Liver (tissue), 9 donors: ENCODE measurements around the gene RAB44. TPM values are rescaled to one million over a fixed set of nuclear protein-coding genes. Genes with fewer than 3 reads are reported as not detected.

Source experiments
- DNase-seq: peaks from one replicate; pipeline ENCODE4 v3.0.0-alpha.2; 2017; ENCODE audit warnings: low spot score
- H3K27ac ChIP-seq, 2 donors: one replicate each; pipeline ENCODE4 v1.7.0; 2013; ENCODE audit warnings: inconsistent platforms in 2 of 2, low read length in 2 of 2, control low read depth in 1 of 2, low read depth in 1 of 2, mild to moderate bottlenecking in 1 of 2
- H3K27me3 ChIP-seq, 4 donors: one replicate each; pipeline versions ENCODE4 v1.6.1 to v1.7.0; 2013; ENCODE audit warnings: low read length in 3 of 4, inconsistent platforms in 1 of 4, mild to moderate bottlenecking in 1 of 4, moderate library complexity in 1 of 4; ENCODE audit not compliant: control insufficient read depth in 4 of 4, insufficient read depth in 4 of 4
- H3K36me3 ChIP-seq, 4 donors: one replicate each; pipeline versions ENCODE4 v1.6.1 to v1.7.0; 2013; ENCODE audit warnings: low read length in 3 of 4, mild to moderate bottlenecking in 3 of 4, low read depth in 1 of 4, moderate library complexity in 1 of 4; ENCODE audit not compliant: control insufficient read depth in 4 of 4, insufficient read depth in 3 of 4
- H3K4me1 ChIP-seq, 4 donors: one replicate each; pipeline versions ENCODE4 v1.6.1 to v1.7.0; 2013; ENCODE audit warnings: low read length in 3 of 4, mild to moderate bottlenecking in 3 of 4, moderate library complexity in 1 of 4; ENCODE audit not compliant: control insufficient read depth in 4 of 4, insufficient read depth in 4 of 4
- H3K4me3 ChIP-seq, 3 donors: one replicate each; pipeline versions ENCODE4 v1.6.1 to v1.7.0; 2013; ENCODE audit warnings: low read length in 3 of 3, control low read depth in 1 of 3, low read depth in 1 of 3, mild to moderate bottlenecking in 1 of 3
- H3K9ac ChIP-seq, 2 donors: one replicate each; pipeline ENCODE4 v1.7.0; 2013; ENCODE audit warnings: low read length in 2 of 2, mild to moderate bottlenecking in 2 of 2, moderate library complexity in 2 of 2, control low read depth in 1 of 2, low read depth in 1 of 2
- H3K9me3 ChIP-seq, 4 donors: one replicate each; pipeline versions ENCODE4 v1.6.1 to v1.7.0; 2013; ENCODE audit warnings: low read length in 3 of 4; ENCODE audit not compliant: control insufficient read depth in 4 of 4
- ATF3 ChIP-seq: IDR thresholded peaks from 2 replicates; pipeline ENCODE4 v1.6.1; 2016; ENCODE audit warnings: antibody characterized with exemption
- CTCF ChIP-seq: fragments of 150-350 bp; IDR thresholded peaks from 2 replicates; pipeline ENCODE4 v1.5.1; 2017; ENCODE audit warnings: improper control_type of control experiment, low read depth, low read length; ENCODE audit not compliant: missing input control
- EGR1 ChIP-seq, 2 donors: IDR thresholded peaks; 2 replicates each; pipeline ENCODE4 v1.6.1; 2016 to 2018; ENCODE audit warnings: antibody characterized with exemption in 2 of 2, low read depth in 2 of 2
- FOXA1 ChIP-seq: IDR thresholded peaks from 2 replicates; pipeline ENCODE4 v1.6.1; 2016; ENCODE audit warnings: antibody characterized with exemption
- FOXA2 ChIP-seq: IDR thresholded peaks from 2 replicates; pipeline ENCODE4 v1.6.1; 2016; ENCODE audit warnings: antibody characterized with exemption
- GABPA ChIP-seq, 2 donors: IDR thresholded peaks in 1 of 2; conservative IDR thresholded peaks in 1 of 2; 2 replicates each; pipeline ENCODE4 v1.6.1; 2016; ENCODE audit warnings: antibody characterized with exemption in 2 of 2, mild to moderate bottlenecking in 1 of 2, moderate library complexity in 1 of 2
- HNF4A ChIP-seq, 2 donors: conservative IDR thresholded peaks; 2 replicates each; pipeline ENCODE4 v1.6.1; 2016; ENCODE audit warnings: antibody characterized with exemption in 2 of 2, mild to moderate bottlenecking in 2 of 2
- HNF4G ChIP-seq: IDR thresholded peaks from 2 replicates; pipeline ENCODE4 v1.6.1; 2016; ENCODE audit warnings: antibody characterized with exemption
- JUND ChIP-seq, 2 donors: IDR thresholded peaks; 2 replicates each; pipeline ENCODE4 v1.6.1; 2016; ENCODE audit warnings: antibody characterized with exemption in 2 of 2
- NR2F2 ChIP-seq: IDR thresholded peaks from 2 replicates; pipeline ENCODE4 v1.6.1; 2016; ENCODE audit warnings: antibody characterized with exemption
- RXRA ChIP-seq, 2 donors: IDR thresholded peaks; 2 replicates each; pipeline ENCODE4 v1.6.1; 2017 to 2018; ENCODE audit warnings: antibody characterized with exemption in 2 of 2, mild to moderate bottlenecking in 1 of 2
- SP1 ChIP-seq: IDR thresholded peaks from 2 replicates; pipeline ENCODE4 v1.6.1; 2018; ENCODE audit warnings: antibody characterized with exemption, mild to moderate bottlenecking
- TAF1 ChIP-seq: conservative IDR thresholded peaks from 2 replicates; pipeline ENCODE4 v1.6.1; 2016; ENCODE audit warnings: antibody characterized with exemption, mild to moderate bottlenecking
- YY1 ChIP-seq: IDR thresholded peaks from 2 replicates; pipeline ENCODE4 v1.6.1; 2016; ENCODE audit warnings: antibody characterized with exemption, mild to moderate bottlenecking
- WGBS: extraction: QIAGEN DNeasy Blood & Tissue Kit; methylation state at CpG from one replicate; pipeline ENCODE4 v1.1.7; 2013; 5-methylcytosine and 5-hydroxymethylcytosine counted together
- polyA plus RNA-seq, 2 donors: library from polyadenylated mRNA; stranded (reverse) in 1 of 2; unstranded in 1 of 2; fragments of 200-250 nt in 1 of 2; fragments of >200 nt in 1 of 2; fragmentation: Nextera tagmentation in 1 of 2; extraction: Ambion mirVana in 1 of 2; gene quantifications; one replicate each; pipeline versions ENCODE4 v1.2.1 to v1.2.3, GENCODE V29; 2013 to 2015
- total RNA-seq, 2 donors: library from RNA; depleted of rRNA; stranded (reverse); fragments of >200 nt; gene quantifications; one replicate each; pipeline ENCODE4 v1.2.3, GENCODE V29; 2014
- TF ChIP-seq, protein P1 (sequence below): IDR thresholded peaks from 2 replicates; pipeline ENCODE4 v1.6.1; 2016; ENCODE audit warnings: antibody characterized with exemption
- donor health status: healthy.
- donor health status: healthy.
- donor health status: healthy.
- donor health status: healthy.
- donor health status: healthy.

Gene RAB44
- total and polyA plus RNA-seq, 4 donors: 0.02 to 1.3 (median 0.08) TPM; not detected in 1

GRCh38 chr6:36733300-36733699, 35.7 kb downstream of the RAB44 start:
- Histone ChIP-seq H3K36me3 (no peaks in the 10 kb centered on the region), H3K4me1 (peaks cover 0 to 3% (median 0%) of the 10 kb centered on the region in 4 donors), H3K4me3 (no peak overlapping the region), H3K27ac (no peak overlapping the region), H3K9me3 (no peaks in the 10 kb centered on the region), H3K27me3 (no peaks in the 10 kb centered on the region), H3K9ac (no peak overlapping the region)
- DNase-seq: no peak
- no peak for TF ChIP-seq SP1
- TF ChIP-seq HNF4G: no peak
- TF ChIP-seq TAF1: no peak
- no peak for TF ChIP-seq FOXA2
- no peak for TF ChIP-seq NR2F2
- no peak for TF ChIP-seq RXRA (IDR thresholded peaks at IDR 0.05)
- TF ChIP-seq EGR1 (IDR thresholded peaks at IDR 0.05; ENCODE audit: low read depth in 2 of 2): no peak
- WGBS: 84% methylated on average over 5 of the region's 5 CpGs

- no peak overlapping the region for H3K9ac ChIP-seq
- no peaks in the 10 kb centered on the region for H3K9me3 ChIP-seq
- peaks cover 0 to 3% (median 0%) of the 10 kb centered on the region in 4 donors for H3K4me1 ChIP-seq
- no peaks in the 10 kb centered on the region for H3K36me3 ChIP-seq
- H3K4me3 ChIP-seq: no peak overlapping the region
- H3K27me3 ChIP-seq: no peaks in the 10 kb centered on the region
- DNase-seq: no peak
- no peak overlapping the region for H3K27ac ChIP-seq
- TF ChIP-seq HNF4A (conservative IDR thresholded peaks at IDR 0.05): no peak
- TF ChIP-seq TAF1: no peak
- TF ChIP-seq YY1: no peak
- no peak for TF ChIP-seq FOXA2
- TF ChIP-seq GABPA (IDR thresholded peaks at IDR 0.05 in 1 of 2, conservative IDR thresholded peaks at IDR 0.05 in 1 of 2): no peak
- no peak for TF ChIP-seq RXRA (IDR thresholded peaks at IDR 0.05)
- no peak for TF ChIP-seq FOXA1
- no peak for TF ChIP-seq JUND (IDR thresholded peaks at IDR 0.05)
- TF ChIP-seq HNF4G: no peak
- TF ChIP-seq ATF3: no peak
- 81% methylated on average over 7 of the region's 7 CpGs for WGBS
Observed at GRCh38 chr6:36734486-36735060, 36.9 kb downstream of the RAB44 start.

DNA sequence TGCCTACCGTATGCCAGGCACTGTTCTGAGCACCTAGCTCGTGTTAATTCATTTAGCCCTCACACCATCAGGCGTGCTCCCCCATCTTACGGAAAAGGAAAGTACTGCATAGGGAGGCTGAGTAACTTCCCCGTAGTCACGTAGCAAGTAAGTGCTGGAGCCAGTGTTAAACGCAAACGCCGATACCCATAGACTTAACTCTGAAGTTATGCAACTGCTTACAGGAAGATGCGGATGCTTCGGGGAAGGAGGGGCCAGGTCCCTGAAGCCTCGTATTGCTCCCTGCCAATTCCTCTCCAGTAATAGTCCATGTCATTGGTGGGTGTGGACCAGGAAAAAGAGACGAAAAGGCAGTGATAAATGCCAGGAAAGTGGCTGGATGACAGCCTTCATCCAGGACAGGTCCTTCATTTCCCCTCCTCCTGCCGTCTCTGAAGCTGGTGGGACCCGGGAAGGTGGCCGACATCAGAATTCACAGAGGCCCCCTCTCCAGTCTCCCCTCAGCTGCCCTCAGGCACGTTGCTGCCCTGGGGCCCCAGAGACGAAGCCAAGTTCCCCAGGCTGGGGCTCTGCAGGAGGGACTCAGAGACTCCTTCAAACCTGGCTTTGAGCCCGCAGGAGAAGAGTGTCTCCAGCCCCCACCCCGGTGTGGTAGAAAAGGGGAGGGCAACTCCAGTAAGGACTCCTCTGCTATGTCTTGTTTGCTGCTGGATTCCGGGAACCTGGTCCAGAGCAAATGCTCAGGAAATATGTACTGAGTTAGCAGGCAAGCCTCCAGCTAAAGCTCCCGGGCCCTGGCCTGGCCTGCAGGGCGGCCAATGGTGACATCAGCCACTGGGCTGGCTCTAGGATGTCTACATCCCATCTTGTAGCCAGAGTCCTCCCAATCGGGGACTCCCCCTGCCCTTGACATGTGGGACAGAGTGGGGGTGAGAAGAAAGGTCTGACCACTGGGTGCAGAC, 37.8 kb downstream of the RAB44 start:
- 29% methylated on average over 24 of the region's 24 CpGs for WGBS
- Histone ChIP-seq H3K4me3 (no peak overlapping the region), H3K27ac (peak overlapping the region; percentile 45 to 52), H3K9ac (peak overlapping the region in 1 of 2 donors; percentile 20), H3K9me3 (no peaks in the 10 kb centered on the region), H3K27me3 (no peaks in the 10 kb centered on the region), H3K36me3 (no peaks in the 10 kb centered on the region), H3K4me1 (peaks cover 0 to 3% (median 0%) of the 10 kb centered on the region in 4 donors)
- TF ChIP-seq, protein P1, sequence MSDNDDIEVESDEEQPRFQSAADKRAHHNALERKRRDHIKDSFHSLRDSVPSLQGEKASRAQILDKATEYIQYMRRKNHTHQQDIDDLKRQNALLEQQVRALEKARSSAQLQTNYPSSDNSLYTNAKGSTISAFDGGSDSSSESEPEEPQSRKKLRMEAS: no peak
- peak; percentile 3 for TF ChIP-seq CTCF
- DNase-seq: no peak
